GM12891 (cell line): ENCODE data around the gene PDLIM7.

ENCODE experiments used
- DNase-seq: peaks from one replicate; pipeline ENCODE4 v3.0.0; 2011; ENCODE audit warnings: low spot score; ENCODE audit not compliant: insufficient read length
- FAIRE-seq: peaks from 2 replicates; lab custom pipeline; 2011; peaks lifted over from hg19 to GRCh38; lab: Jason Lieb, UNC
- PAX5 ChIP-seq: IDR thresholded peaks from 2 replicates; pipeline ENCODE4 v1.6.1; 2011; ENCODE audit warnings: low read length, moderate library complexity, mild to moderate bottlenecking; ENCODE audit not compliant: insufficient read depth, severe bottlenecking
- POLR2A ChIP-seq: IDR thresholded peaks from 2 replicates; pipeline ENCODE4 v1.6.1; 2011; ENCODE audit warnings: low read depth, low read length, control low read depth
- POLR2AphosphoS5 ChIP-seq: IDR thresholded peaks from 2 replicates; pipeline ENCODE4 v1.6.1; 2011; ENCODE audit warnings: low read depth, low read length, control low read depth
- POU2F2 ChIP-seq: IDR thresholded peaks from 2 replicates; pipeline ENCODE4 v1.6.1; 2011; ENCODE audit warnings: low read depth, mild to moderate bottlenecking, control low read depth, low read length, moderate library complexity
- SPI1 ChIP-seq: IDR thresholded peaks from 2 replicates; pipeline ENCODE4 v1.6.1; 2011; ENCODE audit warnings: low read depth, low read length, control low read depth
- TAF1 ChIP-seq: IDR thresholded peaks from 2 replicates; pipeline ENCODE4 v1.6.1; 2011; ENCODE audit warnings: low read depth, low read length, control low read depth

PDLIM7 gene

GRCh38 chr5:177499842-177500241, 2.4 kb upstream of the PDLIM7 start:
- TF ChIP-seq POLR2A, result no peak
- no peak for TF ChIP-seq SPI1
- no peak for TF ChIP-seq POLR2AphosphoS5
- TF ChIP-seq POU2F2, result no peak
- TF ChIP-seq TAF1, result no peak
- no peak for TF ChIP-seq PAX5
- no peak for FAIRE-seq

GRCh38 chr5:177498013-177498787, 796 bp upstream of the PDLIM7 start:
- DNase-seq, result no peak
- TF ChIP-seq POU2F2 (no peak), PAX5 (no peak), POLR2A (no peak), SPI1 (no peak), POLR2AphosphoS5 (no peak), TAF1 (no peak)
- FAIRE-seq, result no peak

More at GRCh38 chr5:177499842-177500241, 2.4 kb upstream of the PDLIM7 start:
- DNase-seq, result no peak

- peak; percentile 65 for DNase-seq
- no peak for FAIRE-seq
- no peak for TF ChIP-seq POLR2A
- no peak for TF ChIP-seq PAX5
Measured at GRCh38 chr5:177496727-177497291, 595 bp downstream of the PDLIM7 start.

GRCh38 chr5:177496070-177496726, 1.2 kb downstream of the PDLIM7 start:
- TF ChIP-seq POU2F2, result no peak
- TF ChIP-seq POLR2AphosphoS5, result no peak
- no peak for TF ChIP-seq POLR2A
- TF ChIP-seq SPI1, result no peak
- no peak for TF ChIP-seq TAF1
- TF ChIP-seq PAX5, result no peak
- DNase-seq (no peak), FAIRE-seq (no peak)

- TF ChIP-seq SPI1 (no peak), POLR2A (no peak), PAX5 (no peak), POLR2AphosphoS5 (0 out of 2 replicates have a peak, but pooled peaks have one; percentile 8)
- FAIRE-seq (peak; percentile 61), DNase-seq (peak; percentile 67)
Measured at GRCh38 chr5:177495243-177496060, 2.0 kb downstream of the PDLIM7 start.

GRCh38 chr5:177494346-177495195, 2.8 kb downstream of the PDLIM7 start:
- TF ChIP-seq TAF1, result no peak
- no peak for TF ChIP-seq PAX5
- TF ChIP-seq SPI1, result peak; percentile 94
- DNase-seq (no peak), FAIRE-seq (peak; percentile 83)

- DNase-seq (no peak), FAIRE-seq (no peak)
- TF ChIP-seq POLR2A (no peak), POLR2AphosphoS5 (no peak), TAF1 (no peak), PAX5 (no peak), SPI1 (no peak), POU2F2 (no peak)
Measured at GRCh38 chr5:177493795-177494345, 3.5 kb downstream of the PDLIM7 start.

GRCh38 chr5:177492841-177493240, 4.6 kb downstream of the PDLIM7 start:
- DNase-seq (no peak), FAIRE-seq (no peak)
- TF ChIP-seq PAX5 (no peak), POU2F2 (0 out of 2 replicates have a peak, but pooled peaks have one; percentile 10), POLR2AphosphoS5 (0 out of 2 replicates have a peak, but pooled peaks have one; percentile 33), POLR2A (no peak)
